Mucosa of stomach (tissue), 1 donor: ENCODE data around the gene CANT1.

Experiments
- H3K27me3 ChIP-seq: one replicate; pipeline ENCODE4 v1.7.0; 2013; ENCODE audit warnings: mild to moderate bottlenecking, low read length; ENCODE audit not compliant: control insufficient read depth, insufficient read depth
- H3K36me3 ChIP-seq: one replicate; pipeline ENCODE4 v1.7.0; 2013; ENCODE audit warnings: low read length; ENCODE audit not compliant: control insufficient read depth, insufficient read depth
- H3K4me1 ChIP-seq: one replicate; pipeline ENCODE4 v1.7.0; 2013; ENCODE audit warnings: mild to moderate bottlenecking, low read length; ENCODE audit not compliant: control insufficient read depth, insufficient read depth
- H3K4me3 ChIP-seq: one replicate; pipeline ENCODE4 v1.7.0; 2013; ENCODE audit warnings: low read length
- H3K9ac ChIP-seq: one replicate; pipeline ENCODE4 v1.7.0; 2013; ENCODE audit warnings: mild to moderate bottlenecking, low read length, moderate library complexity
- H3K9me3 ChIP-seq: one replicate; pipeline ENCODE4 v1.7.0; 2013; ENCODE audit warnings: mild to moderate bottlenecking, low read length, moderate library complexity; ENCODE audit not compliant: control insufficient read depth
- donor health status: Pancreatic carcinoma.

The CANT1 gene

GRCh38 chr17:79047923-79048825 lies 38.6 kb upstream of the CANT1 start:
- Histone ChIP-seq H3K4me1 (no peaks in the 10 kb centered on the region), H3K27me3 (peaks cover 15% of the 10 kb centered on the region), H3K9ac (no peak overlapping the region), H3K4me3 (no peak overlapping the region), H3K36me3 (no peaks in the 10 kb centered on the region), H3K9me3 (no peaks in the 10 kb centered on the region)

- Histone ChIP-seq H3K4me3 (no peak overlapping the region), H3K9me3 (no peaks in the 10 kb centered on the region), H3K9ac (no peak overlapping the region), H3K4me1 (no peaks in the 10 kb centered on the region), H3K36me3 (no peaks in the 10 kb centered on the region), H3K27me3 (peaks cover 15% of the 10 kb centered on the region)
Observed at GRCh38 chr17:79047291-79047920, 37.8 kb upstream of the CANT1 start.

- Histone ChIP-seq H3K36me3 (no peaks in the 10 kb centered on the region), H3K9ac (no peak overlapping the region), H3K9me3 (no peaks in the 10 kb centered on the region), H3K4me3 (no peak overlapping the region), H3K27me3 (peaks cover 15% of the 10 kb centered on the region), H3K4me1 (no peaks in the 10 kb centered on the region)
Observed at GRCh38 chr17:79046916-79047280, 37.3 kb upstream of the CANT1 start.

GRCh38 chr17:79046197-79046915 lies 36.8 kb upstream of the CANT1 start:
- no peaks in the 10 kb centered on the region for H3K9me3 ChIP-seq
- no peak overlapping the region for H3K9ac ChIP-seq
- peaks cover 15% of the 10 kb centered on the region for H3K27me3 ChIP-seq
- no peaks in the 10 kb centered on the region for H3K4me1 ChIP-seq
- no peak overlapping the region for H3K4me3 ChIP-seq
- no peaks in the 10 kb centered on the region for H3K36me3 ChIP-seq

- H3K4me1 ChIP-seq, result no peaks in the 10 kb centered on the region
- no peak overlapping the region for H3K4me3 ChIP-seq
- H3K27me3 ChIP-seq, result peaks cover 13% of the 10 kb centered on the region
- H3K9ac ChIP-seq, result no peak overlapping the region
- H3K36me3 ChIP-seq, result no peaks in the 10 kb centered on the region
- no peaks in the 10 kb centered on the region for H3K9me3 ChIP-seq
Observed at GRCh38 chr17:79045842-79046196, 36.3 kb upstream of the CANT1 start.

GRCh38 chr17:79045001-79045729 lies 35.6 kb upstream of the CANT1 start:
- Histone ChIP-seq H3K4me3 (no peak overlapping the region), H3K36me3 (no peaks in the 10 kb centered on the region), H3K9me3 (no peaks in the 10 kb centered on the region), H3K4me1 (no peaks in the 10 kb centered on the region), H3K27me3 (peaks cover 8% of the 10 kb centered on the region), H3K9ac (no peak overlapping the region)

GRCh38 chr17:79044462-79044861 lies 34.9 kb upstream of the CANT1 start:
- H3K36me3 ChIP-seq, result no peaks in the 10 kb centered on the region
- H3K4me1 ChIP-seq, result no peaks in the 10 kb centered on the region
- H3K9me3 ChIP-seq, result no peaks in the 10 kb centered on the region
- H3K9ac ChIP-seq, result no peak overlapping the region
- H3K4me3 ChIP-seq, result no peak overlapping the region
- H3K27me3 ChIP-seq, result peaks cover 8% of the 10 kb centered on the region

- Histone ChIP-seq H3K36me3 (no peaks in the 10 kb centered on the region), H3K9ac (no peak overlapping the region), H3K27me3 (peaks cover 4% of the 10 kb centered on the region), H3K4me1 (no peaks in the 10 kb centered on the region), H3K4me3 (no peak overlapping the region), H3K9me3 (no peaks in the 10 kb centered on the region)
Observed at GRCh38 chr17:79043931-79044320, 34.4 kb upstream of the CANT1 start.

GRCh38 chr17:79043191-79043930 lies 33.8 kb upstream of the CANT1 start:
- H3K27me3 ChIP-seq, result no peaks in the 10 kb centered on the region
- no peak overlapping the region for H3K4me3 ChIP-seq
- no peaks in the 10 kb centered on the region for H3K9me3 ChIP-seq
- no peaks in the 10 kb centered on the region for H3K36me3 ChIP-seq
- H3K4me1 ChIP-seq, result no peaks in the 10 kb centered on the region
- H3K9ac ChIP-seq, result no peak overlapping the region

GRCh38 chr17:79042421-79043190 lies 33.0 kb upstream of the CANT1 start:
- no peaks in the 10 kb centered on the region for H3K27me3 ChIP-seq
- H3K4me1 ChIP-seq, result no peaks in the 10 kb centered on the region
- H3K4me3 ChIP-seq, result no peak overlapping the region
- no peaks in the 10 kb centered on the region for H3K9me3 ChIP-seq
- no peaks in the 10 kb centered on the region for H3K36me3 ChIP-seq
- H3K9ac ChIP-seq, result no peak overlapping the region
